GM21717 (cell line): ENCODE results near the gene PPP2R2B.

Experiments
- ATAC-seq: cut with Tn5 transposase; IDR thresholded peaks from one replicate; pipeline ENCODE4 v1.9.1; 2021; ENCODE audit warnings: mild to moderate bottlenecking, moderate library complexity; ENCODE audit not compliant: unreplicated experiment

PPP2R2B gene

GRCh38 chr5:146704949-146705665 lies 173.4 kb downstream of the PPP2R2B start:
- no peak for ATAC-seq

GRCh38 chr5:146703899-146704298 lies 174.7 kb downstream of the PPP2R2B start:
- no peak for ATAC-seq

GRCh38 chr5:146703499-146703898 lies 175.1 kb downstream of the PPP2R2B start:
- no peak for ATAC-seq

GRCh38 chr5:146699664-146700418 lies 178.7 kb downstream of the PPP2R2B start:
- ATAC-seq, result no peak

GRCh38 chr5:146699138-146699537 lies 179.4 kb downstream of the PPP2R2B start:
- no peak for ATAC-seq

GRCh38 chr5:146698651-146699050 lies 179.9 kb downstream of the PPP2R2B start:
- no peak for ATAC-seq

- no peak for ATAC-seq
Measured at GRCh38 chr5:146697211-146697610, 181.3 kb downstream of the PPP2R2B start.

- no peak for ATAC-seq
Measured at GRCh38 chr5:146695646-146696045, 182.9 kb downstream of the PPP2R2B start.

- ATAC-seq, result no peak
Measured at GRCh38 chr5:146690880-146691355, 187.6 kb downstream of the PPP2R2B start.

- no peak for ATAC-seq
Measured at GRCh38 chr5:146687630-146688029, 190.9 kb downstream of the PPP2R2B start.

GRCh38 chr5:146683861-146684260 lies 194.7 kb downstream of the PPP2R2B start:
- no peak for ATAC-seq

- ATAC-seq, result no peak
Measured at GRCh38 chr5:146682899-146683532, 195.5 kb downstream of the PPP2R2B start.

GRCh38 chr5:146681585-146682105 lies 196.9 kb downstream of the PPP2R2B start:
- no peak for ATAC-seq

GRCh38 chr5:146680846-146681584 lies 197.5 kb downstream of the PPP2R2B start:
- no peak for ATAC-seq

GRCh38 chr5:146675636-146676035 lies 202.9 kb downstream of the PPP2R2B start:
- ATAC-seq, result no peak

GRCh38 chr5:146672866-146673265 lies 205.7 kb downstream of the PPP2R2B start:
- ATAC-seq, result no peak

- no peak for ATAC-seq
Measured at GRCh38 chr5:146671561-146672295, 206.8 kb downstream of the PPP2R2B start.

GRCh38 chr5:146669656-146670055 lies 208.9 kb downstream of the PPP2R2B start:
- ATAC-seq, result no peak

GRCh38 chr5:146667633-146668272 lies 210.8 kb downstream of the PPP2R2B start:
- no peak for ATAC-seq

GRCh38 chr5:146662229-146662628 lies 216.3 kb downstream of the PPP2R2B start:
- ATAC-seq, result no peak
